Esophagus mucosa (tissue), 1 donor: ENCODE measurements around the gene MEIKIN. TPM values are rescaled to one million over a fixed set of nuclear protein-coding genes. Genes with fewer than 3 reads are reported as not detected.
A peak's percentile ranks its signal among the peaks of the same experiment; 100 is the strongest.

Source experiments
- ATAC-seq: fragments of 200-7000 bp; cut with Tn5 transposase; one replicate; pipeline ENCODE4 v1.9.1; 2020
- total RNA-seq: library from RNA; stranded (reverse); gene quantifications from one replicate; pipeline ENCODE4 v1.2.4, GENCODE V29; 2023
- donor health status: DM: yes; HTN: yes; CAD: no.

Gene MEIKIN, protein sequence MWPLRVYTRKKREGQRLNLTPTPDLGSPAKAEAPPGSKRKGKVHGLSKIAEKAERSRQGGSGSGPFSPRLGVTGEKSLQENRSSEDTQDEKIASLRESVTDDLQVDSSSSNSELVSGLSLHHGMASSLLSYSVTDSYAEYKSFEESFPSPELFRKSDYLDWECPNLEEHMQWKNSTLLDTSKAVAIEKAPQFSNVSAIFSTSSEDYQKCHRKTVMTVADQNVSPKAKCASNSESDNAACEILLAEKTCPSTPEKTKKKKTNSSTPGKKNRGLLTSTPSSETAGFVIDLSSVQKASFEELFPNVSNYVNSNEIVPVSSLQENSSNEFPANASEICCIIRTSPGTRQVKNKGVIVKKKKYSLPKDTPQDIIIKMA
- not detected for total RNA-seq

DNA sequence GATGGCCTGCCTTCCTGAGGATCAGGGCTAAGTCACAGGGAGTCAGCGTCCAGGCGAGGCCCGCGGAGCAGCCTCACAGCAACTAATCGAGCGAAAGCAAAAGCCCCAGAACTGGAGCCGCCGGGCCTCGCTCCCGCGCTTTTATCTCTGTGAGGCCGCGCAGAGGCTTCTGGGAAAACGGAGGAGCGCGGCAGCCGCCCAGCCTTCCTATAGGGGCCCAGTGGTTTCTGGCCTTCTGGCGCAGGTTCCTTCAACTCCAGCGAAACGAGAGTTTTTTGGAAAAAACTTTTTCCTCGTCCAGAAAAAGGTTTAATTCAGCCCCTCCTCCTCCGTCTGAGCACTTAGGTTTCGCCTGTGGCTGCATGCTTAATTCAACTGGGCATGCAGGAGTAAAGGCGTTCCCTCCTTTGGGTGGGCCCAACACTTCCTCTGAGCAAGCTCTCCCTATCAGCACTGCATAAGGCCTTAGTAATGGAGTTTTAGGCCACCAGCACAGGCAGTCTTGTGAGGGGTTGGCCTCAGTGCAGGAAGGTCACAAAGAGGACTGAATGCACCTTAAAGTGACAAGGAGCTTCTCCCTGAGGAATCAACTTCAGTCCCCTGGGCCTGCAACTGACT is at the start of gene MEIKIN:
Gene MEIKIN (minus strand): TSS at position 113 of the 618 bp plus-strand sequence. CDS start 158 bp downstream, outside the sequence.
- no peak for ATAC-seq

DNA sequence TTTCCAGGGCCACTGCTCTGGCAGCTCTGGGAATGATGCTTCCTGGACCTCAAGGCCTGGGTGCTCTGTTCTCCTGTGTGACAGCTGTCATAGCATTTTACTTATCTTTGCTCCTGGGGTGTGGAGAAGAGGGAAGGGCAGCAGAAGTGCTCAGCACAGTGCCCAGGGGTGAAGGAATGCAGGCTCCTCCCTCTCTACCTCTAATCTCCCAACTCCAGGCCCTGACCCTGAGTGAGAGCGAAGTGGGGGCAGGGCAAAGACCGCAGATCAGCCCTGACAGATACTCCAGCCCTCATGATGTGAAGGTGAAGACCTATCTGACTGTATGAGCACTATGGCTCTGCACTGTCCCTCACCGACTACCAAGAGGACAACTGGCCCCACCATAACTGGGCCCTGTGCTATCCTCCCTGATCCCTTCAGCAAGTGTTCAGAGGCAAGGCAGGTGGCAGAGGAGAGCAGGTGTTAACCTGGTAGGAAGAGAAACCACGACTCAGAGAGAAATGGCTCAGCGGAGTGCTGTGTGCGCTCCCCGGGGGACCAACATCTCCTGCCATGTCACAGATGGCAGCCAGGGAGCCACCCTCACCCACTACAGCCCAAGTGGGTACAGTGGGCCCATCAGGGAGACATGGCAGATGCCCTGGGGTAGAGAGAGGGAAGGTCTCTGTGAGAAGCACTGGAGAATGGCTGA is 49.2 kb upstream of the MEIKIN start:
- ATAC-seq: no peak

- ATAC-seq: no peak
These were observed 48.6 kb upstream of the MEIKIN start for GRCh38 chr5:131994090-131994489.

- no peak for ATAC-seq
These were observed 48.2 kb upstream of the MEIKIN start for GRCh38 chr5:131993676-131994075.

DNA sequence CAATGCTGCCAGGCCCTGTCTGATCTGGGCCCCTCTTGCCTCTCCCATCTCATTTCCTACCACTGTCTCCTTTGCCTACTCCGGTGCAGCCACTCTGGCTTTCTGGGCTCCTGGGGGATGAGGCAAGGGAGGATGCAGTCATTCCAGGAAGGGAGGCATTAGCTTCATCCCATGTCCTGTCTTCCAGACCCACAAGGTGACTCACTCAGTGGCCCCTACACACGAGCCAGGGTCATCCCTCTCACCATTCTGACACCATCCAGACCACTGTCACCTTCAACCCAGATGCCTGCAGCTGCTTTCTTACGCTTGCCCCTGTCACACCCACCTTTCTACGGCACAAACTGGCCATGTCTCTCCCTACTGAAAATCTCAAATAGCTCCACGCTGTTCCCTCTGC is 46.9 kb upstream of the MEIKIN start:
- ATAC-seq: no peak

- no peak for ATAC-seq
These were observed 46.3 kb upstream of the MEIKIN start for GRCh38 chr5:131991593-131992324.

DNA sequence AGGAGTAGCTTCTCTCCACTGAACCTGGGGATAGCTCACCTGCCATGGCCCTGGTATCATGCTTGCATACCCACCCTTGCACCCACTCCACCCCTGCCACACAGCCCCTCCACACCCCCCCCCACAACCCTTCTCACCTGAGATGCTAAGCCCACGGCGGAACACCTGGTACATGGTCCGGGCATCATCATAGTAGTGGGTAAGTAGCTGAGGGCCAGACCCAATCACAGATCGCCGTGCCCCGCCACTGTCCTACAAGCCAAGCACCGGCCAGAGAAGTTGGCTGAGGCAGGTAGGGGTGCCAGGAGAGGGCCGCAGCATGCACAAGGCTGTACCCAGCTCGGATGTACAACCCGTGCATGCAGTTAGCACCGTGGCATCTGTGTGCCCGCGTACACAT is 45.3 kb upstream of the MEIKIN start:
- no peak for ATAC-seq

DNA sequence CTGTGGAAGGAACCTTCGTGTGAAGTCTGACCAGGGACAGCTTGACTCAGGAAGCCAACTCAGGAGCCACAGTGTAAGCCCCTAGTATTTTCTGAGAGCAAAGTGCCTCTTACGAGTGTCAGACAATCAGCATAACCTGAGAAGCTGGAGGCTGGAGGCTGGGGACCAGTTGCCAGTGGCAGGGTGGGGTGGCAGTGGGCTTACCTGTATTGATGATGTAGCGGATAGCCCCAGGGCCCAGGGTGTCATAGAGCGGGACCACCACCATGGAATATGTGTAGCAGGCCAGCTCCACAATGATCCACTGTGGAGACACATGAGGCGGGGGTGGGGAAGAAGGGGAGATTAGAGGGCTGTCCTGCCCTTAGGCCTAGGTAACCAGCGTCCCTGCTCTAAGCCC is 43.1 kb upstream of the MEIKIN start:
- no peak for ATAC-seq

DNA sequence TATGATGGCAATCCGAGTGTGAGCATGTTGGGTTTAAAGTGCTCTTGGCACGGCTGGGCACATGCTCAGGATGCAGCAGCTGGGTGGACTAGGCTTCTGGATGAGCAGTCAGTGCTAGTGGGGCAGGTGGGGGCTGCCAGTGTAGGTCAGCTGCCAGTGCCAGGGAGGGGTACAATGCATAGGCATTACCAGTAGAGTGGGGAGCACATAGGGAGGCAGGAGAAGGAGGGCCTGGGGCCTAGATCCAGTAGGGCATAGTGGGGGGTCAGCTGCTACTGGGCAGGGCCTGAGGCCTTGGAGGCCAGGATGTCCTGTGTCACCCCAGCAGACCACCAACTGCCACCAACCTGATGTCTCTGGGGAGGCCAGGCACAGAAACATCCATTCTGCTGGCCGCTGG is 41.8 kb upstream of the MEIKIN start:
- ATAC-seq: no peak

DNA sequence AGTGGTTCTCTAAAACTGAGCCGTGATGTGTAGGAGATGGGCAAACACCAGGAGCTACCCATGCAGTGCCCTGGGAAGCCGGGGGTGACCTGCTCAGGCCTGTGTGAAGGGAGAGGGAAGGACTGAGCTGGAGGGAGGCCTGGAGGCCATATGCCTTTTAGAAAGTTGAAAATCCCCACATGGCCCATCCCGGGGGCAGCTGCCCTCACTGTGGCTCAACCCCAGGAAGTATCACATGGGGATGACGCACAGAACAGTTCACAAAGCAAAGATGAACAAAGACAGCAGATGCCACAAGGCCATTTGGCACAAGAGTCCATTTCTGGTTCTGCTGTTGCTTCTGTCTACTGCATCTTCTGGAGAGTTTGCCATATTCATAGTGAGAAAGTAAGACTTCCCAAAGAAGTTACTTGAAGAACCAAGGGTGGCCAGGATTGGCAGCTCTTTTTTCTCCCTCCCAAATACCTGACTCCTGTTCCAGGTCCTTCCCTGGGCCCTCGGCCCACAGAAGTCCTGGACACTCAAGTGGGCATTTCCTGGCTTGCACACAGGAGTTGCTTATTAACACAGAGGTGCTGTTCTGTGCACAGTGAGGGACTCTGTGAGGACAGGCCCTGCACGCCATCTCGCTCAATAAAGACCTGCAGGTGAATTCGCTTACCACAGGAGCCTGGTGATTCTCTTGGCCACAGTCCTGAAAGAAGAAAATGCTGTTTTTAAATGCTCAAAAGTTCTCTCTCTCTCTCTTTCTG is 40.9 kb upstream of the MEIKIN start:
- ATAC-seq: no peak

- ATAC-seq: no peak
These were observed 39.6 kb upstream of the MEIKIN start for GRCh38 chr5:131984956-131985665.

- no peak for ATAC-seq
These were observed 37.8 kb upstream of the MEIKIN start for GRCh38 chr5:131983244-131983771.

DNA sequence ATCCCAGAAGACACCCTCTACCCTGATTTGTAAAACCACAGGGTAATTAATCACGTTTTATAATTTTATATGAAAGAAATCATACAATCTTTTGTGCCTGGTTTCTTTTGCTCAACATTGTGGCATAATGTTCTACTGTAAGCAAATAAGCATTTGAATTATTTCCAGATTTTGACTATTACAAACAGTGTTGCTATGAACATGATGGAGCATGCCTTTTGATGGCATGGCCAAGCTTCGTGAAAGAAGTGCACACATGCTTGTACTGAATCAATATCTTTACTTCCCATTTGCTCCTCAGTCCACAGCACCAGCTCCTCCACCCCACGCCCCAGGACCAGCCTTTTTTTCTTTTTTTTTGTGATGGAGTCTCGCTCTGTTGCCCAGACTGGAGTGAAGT is 36.1 kb upstream of the MEIKIN start:
- ATAC-seq: peak; percentile 39

DNA sequence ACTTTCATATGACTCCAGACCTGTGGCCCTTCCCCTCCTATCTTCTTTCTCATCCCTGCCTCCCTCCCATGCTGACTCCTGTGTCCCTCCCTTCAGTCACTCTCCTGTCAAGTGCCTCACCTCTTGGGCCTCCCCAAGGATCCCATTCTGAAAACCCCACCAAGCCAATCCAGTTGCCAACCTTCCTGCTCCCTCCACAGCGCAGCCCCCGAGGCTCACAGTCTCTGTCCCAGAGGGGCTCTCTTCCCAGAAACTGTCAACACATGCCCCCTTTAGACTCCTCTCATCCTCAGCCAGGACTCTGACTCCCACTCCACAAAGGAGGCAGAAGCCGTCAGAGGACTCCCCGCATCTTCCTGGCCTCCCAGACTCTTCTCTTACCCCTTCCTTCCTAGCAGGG is 35.2 kb upstream of the MEIKIN start:
- ATAC-seq: no peak

DNA sequence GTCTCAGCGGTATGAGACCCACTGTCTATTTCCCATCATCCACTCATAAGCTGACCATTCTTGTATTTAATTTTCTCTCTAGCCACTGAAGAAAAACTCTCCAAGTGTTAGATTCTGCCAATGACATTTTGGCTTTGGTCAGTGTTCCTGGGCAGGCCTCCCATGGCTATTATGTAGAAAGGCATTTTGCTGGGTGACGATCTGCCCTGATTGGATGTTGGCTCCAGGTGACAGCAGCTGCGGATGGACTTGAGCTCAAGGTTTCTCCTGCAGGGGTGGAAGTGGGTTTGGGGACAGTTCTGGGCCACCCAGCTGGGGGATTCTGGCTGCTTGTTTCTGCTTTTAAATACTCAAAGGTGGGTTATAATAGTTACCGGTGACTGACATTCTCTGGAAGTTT is 34.4 kb upstream of the MEIKIN start:
- ATAC-seq: no peak

GRCh38 chr5:131977212-131977604 is 31.7 kb upstream of the MEIKIN start:
- ATAC-seq: no peak

GRCh38 chr5:131976414-131977211 is 31.1 kb upstream of the MEIKIN start:
- no peak for ATAC-seq

- no peak for ATAC-seq
These were observed 29.7 kb upstream of the MEIKIN start for GRCh38 chr5:131974956-131975726.

- no peak for ATAC-seq
These were observed 29.1 kb upstream of the MEIKIN start for GRCh38 chr5:131974622-131974955.

- ATAC-seq: no peak
These were observed 28.6 kb upstream of the MEIKIN start for GRCh38 chr5:131974016-131974415.
